SHP77 treated with DMSO at 0.1 percent for 48 hours (cell line): ENCODE measurements around the gene HSD11B1.

Experiments used
- DNase-seq: peaks from one replicate; lab custom pipeline; 2025; lab: John Stamatoyannopoulos, UW

HSD11B1 gene

DNA sequence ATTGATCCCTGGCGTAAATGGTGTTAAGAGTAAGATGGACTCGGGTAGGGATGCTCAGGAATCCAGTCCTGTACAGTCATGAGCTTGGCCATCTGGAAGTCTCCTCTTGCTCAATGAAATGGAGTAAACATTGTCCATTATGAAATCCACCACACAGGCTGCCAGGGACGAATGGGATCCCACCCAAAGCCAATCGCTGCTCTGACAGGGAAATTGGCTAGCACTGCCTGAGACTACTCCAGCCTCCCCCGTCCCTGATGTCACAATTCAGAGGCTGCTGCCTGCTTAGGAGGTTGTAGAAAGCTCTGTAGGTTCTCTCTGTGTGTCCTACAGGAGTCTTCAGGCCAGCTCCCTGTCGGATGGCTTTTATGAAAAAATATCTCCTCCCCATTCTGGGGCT, at the start of gene HSD11B1:
Gene HSD11B1, plus strand, starts transcription at position 263 of the 400 bp plus-strand sequence. Its CDS starts 97 bp downstream, at position 360.
- DNase-seq = no peak

DNA sequence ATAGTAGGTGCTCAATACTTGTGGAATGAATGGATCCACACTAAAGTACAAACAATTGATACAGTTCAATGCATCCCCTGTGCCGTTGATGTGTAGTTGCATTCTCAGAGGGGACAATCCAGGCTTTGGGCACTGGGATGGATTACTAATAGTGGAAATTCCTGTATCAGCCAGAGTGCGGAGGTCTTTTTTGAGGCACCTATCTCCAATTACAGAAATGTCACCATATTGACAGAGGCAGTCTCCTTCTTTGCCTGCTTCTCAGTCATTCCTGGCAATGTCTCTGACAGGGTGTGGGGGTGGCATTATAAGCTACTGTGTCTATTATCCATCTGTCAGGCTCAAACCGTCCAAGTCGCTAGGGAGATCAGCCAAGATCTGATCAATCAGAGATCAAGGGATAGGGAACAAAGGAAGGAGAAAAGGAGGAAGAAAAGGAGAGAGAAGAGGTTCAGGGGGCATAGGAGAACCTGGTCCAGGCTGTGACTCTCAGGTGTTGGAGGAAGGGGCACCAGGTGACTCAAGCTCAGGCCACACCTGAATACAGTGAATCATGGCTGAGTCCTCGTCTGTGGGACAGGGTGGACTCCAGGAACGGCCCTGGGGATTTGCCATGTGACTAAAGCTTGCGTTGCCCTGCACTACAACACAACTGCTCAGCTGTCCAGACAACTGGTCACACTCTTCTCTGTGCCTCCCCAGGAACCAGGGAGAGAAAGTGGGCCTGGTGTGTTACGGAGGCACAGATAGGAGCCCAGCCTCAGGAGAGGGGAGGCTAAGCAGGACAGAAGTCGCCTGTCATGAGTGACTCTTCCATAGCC, 49.0 kb upstream of the HSD11B1 start:
- no peak for DNase-seq

DNA sequence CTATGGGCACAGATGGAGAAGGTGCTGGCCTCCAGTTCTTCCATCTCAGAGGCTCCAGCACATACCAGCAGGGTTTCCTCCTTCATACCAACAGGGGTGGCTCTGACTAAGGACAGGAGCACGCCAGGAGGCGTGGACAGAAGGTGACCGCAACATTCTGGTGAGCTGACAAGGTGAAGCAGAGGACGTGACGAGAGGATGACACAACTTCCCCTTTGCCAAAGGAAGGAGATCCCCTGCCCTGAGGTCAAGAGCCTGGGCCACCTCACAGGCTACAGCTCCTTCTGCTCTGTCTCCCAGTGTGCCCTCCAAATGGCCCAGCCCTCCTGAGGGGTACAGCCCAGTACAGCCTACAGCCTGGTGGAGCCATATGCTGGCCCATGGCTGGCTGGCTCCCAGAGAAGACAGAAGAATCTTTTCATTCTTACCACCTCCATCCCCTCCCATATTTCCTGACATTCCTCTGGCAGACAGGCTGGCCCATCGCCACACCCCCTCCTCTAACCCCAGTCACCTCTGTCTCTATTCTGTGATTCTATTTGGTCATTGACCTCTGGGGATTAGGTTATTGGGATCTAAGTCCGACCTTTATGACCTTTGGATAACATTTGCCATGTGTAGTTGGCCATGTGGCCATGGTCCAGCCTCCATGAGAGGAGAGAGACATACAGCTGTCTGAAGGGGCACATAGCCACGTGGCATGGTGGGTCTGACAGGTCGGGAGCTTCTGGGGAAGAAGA, 47.3 kb upstream of the HSD11B1 start:
- DNase-seq = no peak

DNA sequence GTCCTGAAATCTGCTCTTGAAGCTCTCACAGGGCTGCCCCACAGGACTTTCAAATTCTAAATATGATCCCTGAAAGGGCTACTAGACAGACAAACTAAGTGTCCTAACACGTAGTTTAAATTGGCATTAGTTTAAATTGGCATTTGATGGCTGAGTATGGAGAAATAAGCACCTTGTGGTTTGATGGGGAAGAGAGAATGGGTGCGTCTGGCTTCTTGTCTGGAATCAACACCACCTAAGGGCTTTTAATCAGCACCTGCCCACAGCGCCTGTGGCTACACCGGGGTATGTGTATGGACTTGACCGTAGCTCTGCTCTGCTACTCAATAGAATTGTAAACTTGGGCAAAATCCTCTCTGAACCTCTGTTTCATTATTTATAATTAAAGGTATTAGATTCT, 46.7 kb upstream of the HSD11B1 start:
- DNase-seq = no peak

DNA sequence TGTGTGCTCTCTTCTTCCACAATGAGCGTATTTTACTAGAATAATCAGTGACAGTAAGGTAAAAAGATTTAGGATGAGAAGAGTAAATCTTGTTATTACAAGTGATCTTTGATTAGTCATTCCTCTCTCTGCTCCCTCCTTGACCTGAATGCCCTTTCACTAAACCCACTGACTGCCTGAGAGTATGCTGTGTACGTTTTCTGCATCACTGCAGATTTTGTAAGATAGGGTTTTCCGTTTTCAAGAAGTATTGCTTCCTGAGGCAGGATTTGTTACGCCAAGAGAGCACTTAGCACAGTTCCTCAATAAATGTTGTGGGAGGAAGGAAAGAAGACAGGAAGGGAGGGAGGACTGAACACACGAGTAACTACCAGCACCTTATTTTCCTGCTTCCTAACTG, 44.7 kb upstream of the HSD11B1 start:
- DNase-seq = no peak

DNA sequence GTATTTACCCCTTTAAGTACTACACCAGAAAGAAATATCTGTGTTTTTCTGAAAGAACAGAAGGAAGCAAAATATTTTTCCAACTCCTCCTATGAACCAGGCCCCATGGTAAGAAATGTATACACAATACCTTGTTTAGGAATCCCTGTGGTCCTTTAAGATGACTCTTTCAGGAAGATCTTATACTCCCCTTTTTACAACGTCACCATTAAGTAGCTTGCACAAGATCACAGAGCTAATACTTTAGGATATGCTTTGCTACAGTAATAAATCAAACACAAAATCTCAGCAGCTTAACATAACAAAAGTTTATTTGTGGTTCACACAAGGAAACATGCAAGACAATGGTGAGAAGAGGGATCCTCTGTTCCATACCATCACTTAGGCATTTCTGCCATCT, 43.6 kb upstream of the HSD11B1 start:
- DNase-seq = no peak

DNA sequence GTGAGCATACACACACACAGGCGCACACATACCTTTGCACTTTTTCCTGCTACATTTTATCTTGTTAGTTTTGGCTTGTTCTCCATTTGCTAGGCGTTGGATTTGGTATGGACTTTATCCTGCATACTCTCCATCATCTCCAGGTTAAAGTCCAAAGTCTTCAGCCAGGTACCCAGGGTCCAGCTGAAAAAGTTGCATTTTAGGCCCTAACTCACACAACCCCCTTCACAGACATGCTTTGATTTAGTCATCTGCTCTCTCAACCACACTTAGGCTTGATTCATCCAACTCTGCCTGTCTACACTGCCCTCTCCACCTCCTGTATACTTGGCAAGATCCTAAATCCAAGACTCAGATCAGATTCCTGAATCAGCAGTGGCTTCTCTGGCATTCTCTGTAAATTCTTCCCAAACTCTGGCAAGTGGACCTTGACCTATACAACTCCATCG, 41.7 kb upstream of the HSD11B1 start:
- DNase-seq = no peak

DNA sequence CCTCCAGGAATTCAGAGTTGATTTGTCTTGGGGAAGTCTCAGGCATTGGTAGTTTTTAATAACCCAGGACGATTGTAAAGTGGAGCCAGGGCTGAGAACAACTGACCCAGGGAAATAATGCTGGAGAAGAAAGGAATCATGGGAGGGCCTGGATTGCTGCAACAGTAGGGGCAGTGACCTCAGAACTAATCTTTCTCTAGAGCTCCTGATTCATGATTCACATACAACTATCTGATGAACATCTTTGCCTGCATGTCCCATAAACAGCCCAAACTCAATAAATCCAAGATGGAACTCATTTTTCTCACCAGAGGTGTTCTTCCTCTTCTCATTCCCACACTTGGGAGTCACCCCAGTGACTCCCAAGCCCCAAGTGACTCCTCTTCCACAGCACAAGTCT, 37.5 kb upstream of the HSD11B1 start:
- DNase-seq = no peak

DNA sequence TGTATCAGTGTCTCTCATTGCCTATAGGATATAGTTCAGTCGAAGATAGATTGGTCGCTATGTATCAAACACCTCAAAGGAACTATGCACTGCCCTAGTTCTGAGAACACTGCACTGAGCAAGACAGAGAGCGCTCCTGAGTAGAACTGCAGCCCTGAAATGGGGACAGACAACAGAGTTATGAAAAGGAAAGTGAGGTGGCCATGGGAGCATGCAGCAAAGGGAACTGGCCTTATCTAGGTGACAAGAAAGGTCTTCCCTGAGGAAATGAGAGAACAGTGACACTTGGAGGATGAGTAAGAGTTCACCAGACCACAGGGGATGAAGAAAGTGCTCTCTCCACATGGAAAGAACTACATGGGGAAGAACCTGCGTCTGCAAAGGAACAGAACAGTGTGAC, 36.9 kb upstream of the HSD11B1 start:
- no peak for DNase-seq

DNA sequence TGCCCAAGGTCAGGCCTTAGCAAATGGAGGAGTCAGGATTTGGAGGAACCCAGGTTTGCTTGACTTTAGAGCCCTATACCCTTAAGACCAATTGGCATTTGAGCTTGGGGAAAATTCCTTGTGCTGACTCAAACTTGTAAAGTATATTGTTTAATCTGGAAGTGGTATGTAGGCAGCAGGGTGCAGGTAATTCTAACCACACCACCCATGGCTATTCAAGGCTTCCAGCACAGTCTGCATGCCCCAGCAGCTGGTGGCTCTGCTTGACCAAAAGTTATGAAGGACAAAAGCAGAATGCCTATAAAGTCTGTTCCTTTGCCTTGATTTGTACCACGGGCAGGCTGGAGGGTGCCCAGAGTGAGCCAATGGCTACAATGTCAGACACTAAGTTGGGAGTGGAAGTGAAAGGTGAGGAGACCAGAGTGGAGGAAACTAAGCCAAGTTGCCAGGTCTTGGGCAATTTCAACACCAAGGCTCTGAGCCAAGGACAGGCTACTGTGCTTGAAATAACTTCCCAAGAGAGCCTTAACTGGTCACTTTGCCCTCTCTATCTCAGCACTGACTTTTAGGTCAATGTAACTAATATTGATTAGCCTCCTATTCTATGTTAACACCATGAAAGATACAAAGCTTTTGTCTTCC, 34.1 kb upstream of the HSD11B1 start:
- DNase-seq = no peak

DNA sequence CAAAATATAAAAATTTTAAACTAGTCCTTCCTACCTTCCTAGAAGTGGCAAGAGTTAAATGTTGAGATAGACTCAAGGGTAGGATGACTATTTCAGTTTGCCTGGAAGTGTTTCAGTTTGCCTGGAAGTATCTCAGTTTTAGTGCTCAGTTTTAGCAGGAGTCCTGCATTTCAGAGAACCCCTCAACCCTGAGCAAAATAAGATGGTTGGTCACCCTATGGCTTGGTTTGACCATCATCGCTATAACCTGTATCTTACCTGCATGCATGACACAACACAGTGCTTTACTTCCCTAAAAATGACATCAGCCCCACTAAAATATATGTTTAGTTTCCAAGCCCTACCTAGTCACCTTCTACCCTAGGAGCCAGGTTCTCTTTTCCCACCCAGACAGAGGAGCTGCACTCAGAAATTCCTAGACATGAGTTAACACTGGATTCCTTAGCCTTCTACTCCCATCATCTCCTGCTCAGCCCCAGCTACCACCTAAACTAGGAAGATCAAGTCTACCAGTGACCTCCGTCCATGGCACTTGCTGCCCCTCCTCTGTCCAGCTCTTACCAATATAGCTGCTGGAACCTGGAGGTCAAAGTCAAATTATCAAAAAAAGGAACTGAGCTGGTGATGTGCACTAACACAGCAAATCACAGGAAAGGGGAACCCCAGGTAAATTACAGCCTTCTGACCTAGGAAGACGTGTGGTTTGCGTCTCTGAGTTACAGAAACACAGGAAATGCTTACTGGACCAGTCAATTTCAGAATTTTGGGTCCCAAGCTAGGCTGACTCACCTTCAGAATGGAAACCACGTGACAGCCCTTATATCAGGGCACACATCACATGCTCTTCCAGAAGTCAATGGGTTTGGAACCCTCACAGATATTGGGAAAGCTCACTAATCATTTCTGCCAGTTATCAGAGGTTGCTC, 31.7 kb upstream of the HSD11B1 start:
- DNase-seq = no peak

DNA sequence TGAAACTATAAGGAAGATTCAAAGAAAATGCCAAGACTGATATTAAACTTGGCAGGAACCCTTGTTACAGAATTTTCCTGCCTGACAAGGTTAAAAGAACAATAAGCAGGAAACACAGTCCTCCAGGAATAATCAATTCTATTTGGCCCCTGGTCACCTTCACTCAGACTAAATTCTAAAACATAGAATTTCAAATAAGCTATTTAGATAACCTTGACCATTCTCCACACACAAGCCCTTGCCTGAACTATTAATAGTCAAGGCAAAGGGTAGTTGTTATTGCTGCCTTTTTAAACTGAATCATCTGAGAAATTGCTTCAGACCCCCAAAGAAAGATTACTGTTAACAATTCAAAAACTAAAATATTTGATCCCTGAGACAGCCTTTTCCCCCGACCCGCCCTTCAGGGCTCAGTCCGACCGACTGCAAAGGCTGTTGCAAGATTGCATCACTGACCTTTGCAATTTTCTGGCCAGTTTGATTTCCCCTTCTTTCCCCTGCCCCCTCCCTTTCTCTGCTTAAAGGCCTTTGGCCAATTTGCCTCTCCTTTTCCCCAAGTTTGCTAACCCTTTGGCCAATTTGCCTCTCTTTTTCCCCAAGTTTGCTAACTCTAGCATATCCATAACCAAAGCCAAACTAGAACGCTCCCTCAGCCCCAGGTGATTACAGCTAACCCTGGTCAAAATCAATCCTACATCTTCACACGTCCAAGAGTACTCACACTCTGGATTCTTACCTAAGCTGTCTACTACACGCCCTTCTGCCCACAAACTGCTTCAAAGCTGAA, 30.8 kb upstream of the HSD11B1 start:
- no peak for DNase-seq

DNA sequence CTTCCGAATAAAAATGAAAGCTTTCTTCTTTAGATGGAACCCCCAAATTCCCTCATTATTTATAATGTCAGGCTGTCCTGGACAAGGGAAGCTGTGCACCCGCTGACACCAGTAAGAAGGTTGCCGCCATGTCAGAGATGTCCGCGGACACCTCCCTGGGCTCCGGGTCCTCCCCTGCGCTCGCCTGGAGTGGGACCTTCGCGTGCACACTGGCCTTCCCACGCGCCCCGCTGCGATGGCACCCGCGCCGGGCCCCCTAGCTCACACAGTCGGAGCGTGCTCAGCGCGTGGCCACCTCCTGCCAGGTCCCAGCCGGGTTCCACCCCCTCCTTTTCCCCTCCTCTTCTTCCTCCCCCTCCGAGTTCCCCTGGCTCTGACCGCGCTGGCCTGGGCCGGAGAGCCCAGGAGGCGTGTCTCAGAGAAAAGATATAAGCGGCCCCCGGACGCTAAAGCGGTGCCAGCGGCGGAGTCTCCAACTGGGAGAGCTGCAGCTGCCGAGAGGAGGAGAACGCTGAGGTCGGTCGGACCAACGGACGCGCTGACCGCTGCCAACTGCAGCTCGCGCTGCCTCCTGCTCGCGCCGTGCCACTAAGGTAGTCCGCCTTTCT, 29.6 kb upstream of the HSD11B1 start, which contains the start of gene G0S2:
Gene G0S2, plus strand, starts transcription at position 456 of the 608 bp plus-strand sequence. CDS start 273 bp downstream, outside the sequence.
- no peak for DNase-seq

DNA sequence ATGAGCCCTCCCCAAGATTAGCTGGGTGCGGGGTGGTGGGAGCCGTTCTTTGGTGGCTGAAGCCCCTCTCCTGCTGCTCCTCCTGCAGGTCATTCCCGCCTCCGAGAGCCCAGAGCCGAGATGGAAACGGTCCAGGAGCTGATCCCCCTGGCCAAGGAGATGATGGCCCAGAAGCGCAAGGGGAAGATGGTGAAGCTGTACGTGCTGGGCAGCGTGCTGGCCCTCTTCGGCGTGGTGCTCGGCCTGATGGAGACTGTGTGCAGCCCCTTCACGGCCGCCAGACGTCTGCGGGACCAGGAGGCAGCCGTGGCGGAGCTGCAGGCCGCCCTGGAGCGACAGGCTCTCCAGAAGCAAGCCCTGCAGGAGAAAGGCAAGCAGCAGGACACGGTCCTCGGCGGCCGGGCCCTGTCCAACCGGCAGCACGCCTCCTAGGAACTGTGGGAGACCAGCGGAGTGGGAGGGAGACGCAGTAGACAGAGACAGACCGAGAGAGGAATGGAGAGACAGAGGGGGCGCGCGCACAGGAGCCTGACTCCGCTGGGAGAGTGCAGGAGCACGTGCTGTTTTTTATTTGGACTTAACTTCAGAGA, 29.0 kb upstream of the HSD11B1 start:
- no peak for DNase-seq

DNA sequence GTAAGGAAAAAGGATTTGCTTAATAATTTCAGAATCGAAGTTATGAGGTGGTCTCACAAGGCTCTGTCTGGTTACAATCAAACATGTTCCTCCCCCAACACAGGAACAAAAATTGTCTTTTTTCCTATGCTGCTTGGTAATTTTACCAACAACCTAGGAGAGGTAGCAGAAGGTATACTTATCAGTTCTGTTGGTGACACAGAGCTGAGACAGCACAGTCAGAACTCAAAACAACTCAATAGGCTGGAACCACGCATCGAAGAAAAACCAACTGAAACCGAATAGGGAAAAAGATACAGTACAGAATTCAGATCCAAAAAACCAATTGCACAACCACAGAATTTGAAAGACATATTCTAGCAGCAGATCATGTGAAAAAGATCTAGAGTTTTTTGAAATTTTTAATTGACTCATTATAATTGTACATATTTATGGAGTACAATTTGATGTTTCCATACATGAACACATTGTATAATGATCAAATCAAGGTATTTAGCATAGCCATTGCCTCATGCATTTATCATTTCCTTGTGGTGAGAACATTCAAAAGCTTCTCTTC, 25.6 kb upstream of the HSD11B1 start:
- DNase-seq = no peak

DNA sequence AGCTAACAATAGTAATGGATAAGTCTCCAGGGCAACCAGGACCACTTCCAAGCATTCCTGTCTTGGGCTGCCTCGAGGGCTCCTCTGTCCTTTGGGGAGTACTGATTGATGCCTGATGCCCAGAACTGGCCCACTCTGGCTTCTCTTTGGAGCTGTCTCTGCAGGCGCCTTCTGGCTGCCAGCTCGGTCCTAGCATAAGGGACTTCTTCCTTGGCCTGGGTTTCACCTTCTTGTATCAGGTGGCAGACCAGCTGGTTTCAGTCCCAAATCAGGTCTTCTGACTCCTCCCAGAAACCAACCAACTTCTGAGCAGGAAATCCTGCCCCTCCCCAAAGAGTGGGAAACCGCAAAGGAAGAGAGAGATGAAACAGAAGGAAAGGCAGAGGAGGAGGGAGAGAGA, 18.8 kb upstream of the HSD11B1 start:
- DNase-seq = no peak

DNA sequence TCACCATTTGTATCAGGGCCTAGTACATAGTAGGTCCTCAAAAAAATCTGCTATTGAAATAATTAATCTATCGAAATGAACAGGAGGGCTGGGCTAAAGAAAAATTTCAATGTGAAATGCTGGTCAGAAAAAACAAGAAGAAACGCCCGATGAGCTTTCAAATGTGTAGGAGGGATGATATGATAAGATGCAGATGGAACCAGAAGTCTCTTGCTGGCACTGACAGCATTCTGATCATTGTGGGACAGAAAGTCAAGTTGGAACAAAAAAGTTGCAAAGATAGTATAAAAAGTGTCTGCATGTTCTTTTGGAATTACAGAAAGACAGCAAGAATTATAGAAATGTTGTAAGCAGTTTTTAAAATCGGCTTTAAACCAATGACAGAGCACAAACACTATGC, 18.3 kb upstream of the HSD11B1 start:
- DNase-seq = no peak

DNA sequence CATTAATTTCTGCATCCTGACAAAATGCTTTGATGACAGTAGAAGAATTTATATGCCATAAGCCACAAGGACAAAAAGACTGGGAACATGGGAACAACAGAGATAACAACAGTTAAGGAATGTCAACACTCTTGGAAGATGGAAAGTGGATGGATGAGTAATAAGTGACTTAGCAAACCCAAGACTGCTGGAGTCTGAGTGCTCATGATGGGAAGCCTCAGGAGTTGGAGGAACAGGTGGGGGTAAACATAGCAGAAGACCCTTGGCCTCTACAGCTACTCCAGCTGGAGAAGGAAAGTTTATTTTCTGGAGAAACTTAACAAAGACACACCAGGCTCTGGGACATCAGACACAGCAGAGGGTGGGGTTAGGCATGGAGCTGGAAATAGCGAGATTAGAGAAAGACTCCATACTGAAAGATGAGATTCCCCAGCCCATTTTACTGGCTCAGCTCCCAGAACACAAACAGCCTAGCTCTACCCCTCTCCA, 15.9 kb upstream of the HSD11B1 start:
- DNase-seq = no peak

DNA sequence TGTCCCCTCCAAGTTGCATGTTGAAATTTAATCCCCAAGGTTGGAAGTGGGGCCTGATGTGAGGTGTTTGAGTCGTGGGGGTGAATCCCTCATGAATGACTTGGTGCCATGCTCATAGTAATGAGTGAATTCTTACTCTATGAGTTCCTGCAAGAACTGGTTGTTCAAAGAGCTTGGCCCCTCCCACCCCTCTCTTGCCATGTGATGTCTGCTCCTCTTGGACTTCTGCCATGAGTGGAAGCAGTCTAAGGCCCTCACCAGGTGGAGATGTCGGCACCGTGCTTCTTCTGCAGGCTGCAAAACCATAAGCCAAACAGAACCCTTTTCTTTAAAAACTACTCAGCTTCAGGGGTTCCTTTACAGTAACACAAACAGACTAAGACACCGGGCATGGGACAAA, 15.2 kb upstream of the HSD11B1 start:
- no peak for DNase-seq

DNA sequence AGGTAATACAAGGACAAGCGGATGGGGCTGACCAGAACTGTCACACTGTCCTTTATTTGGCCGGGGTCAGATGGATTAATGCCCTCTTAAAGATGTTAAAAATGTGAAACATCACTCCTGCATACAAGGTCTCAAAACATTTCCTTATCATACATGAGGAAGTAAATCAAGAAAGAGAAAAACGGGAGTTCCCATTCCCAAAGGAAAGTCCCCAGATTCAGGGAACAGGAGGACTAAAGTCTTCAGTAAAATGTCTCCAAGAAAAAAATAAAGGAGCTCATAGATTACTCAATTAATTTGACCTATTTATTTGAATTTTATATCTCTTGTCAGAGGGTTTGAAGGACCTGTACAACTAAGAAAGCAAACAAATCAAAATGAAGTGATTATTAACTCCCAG, 13.4 kb upstream of the HSD11B1 start:
- DNase-seq = no peak
